ENCODE measurements around the gene SOBP.

GRCh38 chr6:107638493-107638892, 148.6 kb downstream of the SOBP start:
- TF ChIP-seq ZFP3 (CRISPR knock-in tag; IDR thresholded peaks at IDR 0.05) (no peak), PATZ1 (CRISPR knock-in tag; IDR thresholded peaks at IDR 0.05; ENCODE audit: borderline replicate concordance) (no peak), CSDC2 (CRISPR knock-in tag; IDR thresholded peaks at IDR 0.05) (no peak), CSRNP3 (CRISPR knock-in tag; IDR thresholded peaks at IDR 0.05) (no peak), TCF4 (CRISPR knock-in tag; IDR thresholded peaks at IDR 0.05; ENCODE audit: borderline replicate concordance) (no peak)

All from SK-N-SH treated with all-trans-retinoic acid at 6 μM for 48 hours (cell line).